NT2/D1 (cell line): Measurements from ENCODE around the gene PRR14L.

ENCODE experiments used
- SUZ12 ChIP-seq: IDR thresholded peaks from 2 replicates; pipeline ENCODE4 v1.6.1; 2011; ENCODE audit not compliant: insufficient read length, insufficient read depth; ENCODE audit errors: extremely low read depth
- YY1 ChIP-seq: IDR thresholded peaks from 2 replicates; pipeline ENCODE4 v1.6.1; 2011; ENCODE audit not compliant: insufficient read length, insufficient read depth
- ZNF274 ChIP-seq: IDR thresholded peaks from 2 replicates; pipeline ENCODE4 v1.6.1; 2011; ENCODE audit warnings: mild to moderate bottlenecking, low read depth, low read length

DNA sequence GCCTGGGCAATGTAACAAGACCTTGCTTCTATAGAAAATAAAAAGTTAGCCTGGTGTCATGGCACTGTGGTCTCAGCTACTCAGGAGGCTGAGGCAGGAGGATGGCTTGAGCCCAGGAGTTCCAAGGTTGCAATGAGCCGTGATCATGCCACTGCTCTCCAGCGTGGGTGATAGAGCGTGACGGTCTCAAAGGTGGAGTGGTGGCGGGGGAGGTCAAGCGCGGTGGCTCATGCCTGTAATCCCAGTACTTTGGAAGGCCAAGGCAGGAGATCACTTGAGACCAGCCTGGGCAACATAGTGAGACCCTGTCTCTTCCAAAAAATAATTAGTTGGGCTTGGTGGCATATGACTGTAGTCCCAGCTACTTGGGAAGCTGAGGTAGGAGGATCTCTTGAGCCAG lies 71.2 kb downstream of the PRR14L start:
- TF ChIP-seq ZNF274 (no peak), YY1 (no peak), SUZ12 (no peak)
